ENCODE results near the gene RNF212B. TPM values are rescaled to one million over a fixed set of nuclear protein-coding genes. Genes with fewer than 3 reads are reported as not detected.
A peak's percentile ranks its signal among the peaks of the same experiment; 100 is the strongest.

The RNF212B gene
- total and polyA plus RNA-seq, 10 of the 15 experiments (the other 5 are each of a cell fraction or from before 2014, with no cell fraction given): not detected

- TF ChIP-seq RFX5 (IDR thresholded peaks at IDR 0.05; ENCODE audit: low read depth, low read length) (peak; percentile 48), ZNF24 (IDR thresholded peaks at IDR 0.05) (no peak), IKZF1 (conservative IDR thresholded peaks at IDR 0.05) (peak; percentile 73), PRDM15 (CRISPR knock-in tag; IDR thresholded peaks at IDR 0.05) (peak; percentile 68; the same call in 1 of the 2 replicates), PAX5 (IDR thresholded peaks at IDR 0.05; ENCODE audit: borderline replicate concordance, low read depth, low read length) (no peak; the same call in 1 of the 2 replicates), ZBTB40 (IDR thresholded peaks at IDR 0.05; ENCODE audit: borderline replicate concordance) (peak; percentile 79; the same call in 1 of the 2 replicates), ZNF687 (IDR thresholded peaks at IDR 0.05) (peak; percentile 91), IKZF2 (IDR thresholded peaks at IDR 0.05) (peak in 1 of 2 experiments; percentile 15; a peak in 2 of 4 replicates), SIX5 (IDR thresholded peaks at IDR 0.05; ENCODE audit: low read depth, low read length, severe bottlenecking) (no peak), MYB (IDR thresholded peaks at IDR 0.05; ENCODE audit: borderline replicate concordance, low read depth, low read length) (no peak), STAT3 (IDR thresholded peaks at IDR 0.05; ENCODE audit: low read depth, low read length) (no peak), BCL3 (IDR thresholded peaks at IDR 0.05; ENCODE audit: borderline replicate concordance, insufficient read depth, low read depth, low read length, poor library complexity, severe bottlenecking) (no peak), BRCA1 (IDR thresholded peaks at IDR 0.05; ENCODE audit: low read depth, low read length) (no peak), RCOR1 (conservative IDR thresholded peaks at IDR 0.05; ENCODE audit: low read depth, low read length) (no peak), SMARCA5 (IDR thresholded peaks at IDR 0.05) (no peak)
Observed at GRCh38 chr14:23320584-23321571, 83.1 kb downstream of the RNF212B start, which contains the start of gene PABPN1 (continued).

Measured in GM12878 (cell line).